ENCODE results near the gene SPTBN1.
"Not testable (repeated sequence)": the region's sequence is repeated elsewhere in the genome, so short reads cannot be mapped to it uniquely, and the experiment has no call there.

Gene SPTBN1

DNA sequence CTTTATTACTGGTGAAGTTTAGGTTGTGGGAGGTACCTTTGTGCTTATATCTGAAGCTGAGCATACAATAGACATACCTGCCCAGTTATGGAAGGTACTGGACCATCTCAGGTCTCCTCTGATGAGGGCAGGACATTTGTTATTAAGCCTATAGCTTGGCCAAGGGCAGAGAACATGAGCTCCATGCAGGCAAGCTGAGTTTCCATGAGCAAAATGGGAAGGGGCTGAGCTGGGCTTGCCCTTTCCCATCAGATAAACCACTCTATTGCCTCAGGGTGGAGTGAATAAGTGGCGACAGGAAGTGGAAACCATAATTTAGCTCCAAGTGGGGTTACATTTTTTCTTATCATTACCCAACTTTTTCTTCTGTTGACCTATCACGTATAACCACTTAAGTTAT, 227.5 kb downstream of the SPTBN1 start:
- Histone ChIP-seq H3K4me3 (ENCODE audit: low read depth, low read length) (no peak overlapping the region), H3K27ac (ENCODE audit: low read depth, low read length) (no peak overlapping the region), H3K36me3 (ENCODE audit: control insufficient read depth, insufficient read depth, low read length) (no peaks in the 10 kb centered on the region), H3K27me3 (ENCODE audit: control insufficient read depth, insufficient read depth, low read length) (no peaks in the 10 kb centered on the region), H3K4me1 (ENCODE audit: control insufficient read depth, insufficient read depth, low read length) (no peaks in the 10 kb centered on the region), H3K9me3 (ENCODE audit: control insufficient read depth, insufficient read depth, low read length) (no peaks in the 10 kb centered on the region), H3K9ac (ENCODE audit: low read depth, low read length) (no peak overlapping the region)

DNA sequence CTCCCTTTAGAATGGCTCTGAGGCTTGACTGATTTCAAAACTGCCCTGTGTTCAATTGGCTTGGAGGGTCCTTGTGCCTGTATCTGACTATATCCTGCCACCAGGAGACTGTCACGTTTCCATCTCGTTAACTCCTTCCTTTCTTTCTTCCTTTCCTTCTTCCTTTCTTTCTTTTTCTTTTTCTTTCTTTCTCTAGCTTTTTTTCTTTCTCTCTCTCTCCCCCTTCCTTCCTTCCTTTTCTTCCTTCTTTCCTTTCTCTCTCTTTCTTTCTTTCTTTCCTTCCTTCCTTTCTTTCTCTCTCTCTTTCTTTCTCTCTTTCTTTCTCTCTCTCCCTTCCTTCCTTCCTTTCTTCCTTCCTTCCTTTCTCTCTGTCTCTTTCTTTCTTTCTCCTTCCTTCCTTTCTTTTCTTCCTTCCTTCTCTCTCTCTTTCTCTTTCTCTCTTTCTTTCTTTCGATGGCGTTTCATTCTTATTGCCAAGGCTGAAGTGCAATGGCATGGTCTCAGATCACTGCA, 229.2 kb downstream of the SPTBN1 start:
- Histone ChIP-seq H3K27me3 (ENCODE audit: control insufficient read depth, insufficient read depth, low read length) (no peaks in the 10 kb centered on the region), H3K9ac (ENCODE audit: low read depth, low read length) (no peak overlapping the region)

DNA sequence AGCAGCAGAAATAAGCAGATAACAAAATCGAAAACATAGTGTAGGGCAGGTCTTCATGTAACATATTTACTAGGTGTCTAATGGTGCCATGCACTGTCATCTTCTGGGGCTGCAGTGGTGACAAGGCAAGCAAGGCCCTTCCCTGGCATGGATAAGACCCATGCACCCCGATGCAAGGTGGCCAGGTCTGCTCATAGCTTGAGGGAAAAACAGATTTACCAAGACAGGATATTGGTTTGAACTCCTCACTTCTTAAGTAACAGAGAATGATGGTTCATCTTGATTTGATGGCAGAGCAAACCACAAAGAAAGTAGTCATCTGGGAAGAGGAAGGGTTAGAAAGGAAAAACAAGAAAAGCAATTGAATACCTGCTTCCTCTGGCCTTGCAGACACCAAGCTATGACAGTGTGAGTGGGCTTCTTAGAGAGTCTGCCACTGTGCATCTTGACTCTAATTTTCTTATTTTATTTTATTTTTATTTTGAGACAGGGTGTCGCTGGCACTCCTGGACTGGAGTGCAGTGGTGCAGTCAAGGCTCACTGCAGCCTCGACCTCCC, 231.5 kb downstream of the SPTBN1 start:
- H3K27me3 ChIP-seq (ENCODE audit: control insufficient read depth, insufficient read depth, low read length): no peaks in the 10 kb centered on the region
- H3K4me3 ChIP-seq (ENCODE audit: low read depth, low read length): no peak overlapping the region
- H3K36me3 ChIP-seq (ENCODE audit: control insufficient read depth, insufficient read depth, low read length): no peaks in the 10 kb centered on the region
- no peaks in the 10 kb centered on the region for H3K4me1 ChIP-seq (ENCODE audit: control insufficient read depth, insufficient read depth, low read length)
- no peaks in the 10 kb centered on the region for H3K9me3 ChIP-seq (ENCODE audit: control insufficient read depth, insufficient read depth, low read length)
- no peak overlapping the region for H3K9ac ChIP-seq (ENCODE audit: low read depth, low read length)
- H3K27ac ChIP-seq (ENCODE audit: low read depth, low read length): no peak overlapping the region

More for the DNA sequence above, 229.2 kb downstream of the SPTBN1 start:
- Histone ChIP-seq H3K4me3 (ENCODE audit: low read depth, low read length) (no peak overlapping the region), H3K36me3 (ENCODE audit: control insufficient read depth, insufficient read depth, low read length) (no peaks in the 10 kb centered on the region), H3K4me1 (ENCODE audit: control insufficient read depth, insufficient read depth, low read length) (no peaks in the 10 kb centered on the region), H3K9me3 (ENCODE audit: control insufficient read depth, insufficient read depth, low read length) (no peaks in the 10 kb centered on the region), H3K27ac (ENCODE audit: low read depth, low read length) (no peak overlapping the region)

DNA sequence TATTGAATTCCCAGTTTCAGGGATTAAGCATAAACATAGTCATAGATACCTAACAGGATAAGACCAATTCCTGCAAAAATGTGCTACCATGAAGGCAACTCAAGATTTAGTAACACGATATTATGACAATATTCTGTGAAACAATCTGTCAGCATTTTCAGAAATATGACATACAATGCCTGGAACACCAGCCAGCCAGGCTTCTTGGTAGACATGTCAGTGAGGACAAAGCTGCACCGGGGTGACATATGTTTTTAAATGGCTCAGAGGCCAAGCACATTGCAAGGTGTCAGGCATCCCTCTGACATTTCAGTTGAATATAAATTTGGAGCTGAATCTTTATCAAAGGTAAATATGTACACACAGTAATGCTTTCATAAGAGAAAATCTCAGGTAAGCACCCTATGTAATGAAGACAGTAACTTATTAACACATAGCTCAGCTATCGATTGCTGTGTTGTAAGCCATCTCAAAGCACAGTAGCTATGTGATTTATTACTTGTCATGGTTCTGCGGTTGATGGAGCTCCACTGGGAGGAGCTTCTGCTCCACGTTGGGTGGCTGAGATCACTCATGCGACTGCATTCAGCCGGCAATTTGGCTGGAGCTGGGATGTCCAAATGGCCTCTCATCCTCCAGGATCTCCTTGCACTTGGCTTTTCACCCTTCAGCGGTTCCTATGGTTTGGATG, 235.5 kb downstream of the SPTBN1 start:
- H3K9ac ChIP-seq (ENCODE audit: low read depth, low read length): no peak overlapping the region
- H3K27ac ChIP-seq (ENCODE audit: low read depth, low read length): no peak overlapping the region
- no peaks in the 10 kb centered on the region for H3K27me3 ChIP-seq (ENCODE audit: control insufficient read depth, insufficient read depth, low read length)
- no peaks in the 10 kb centered on the region for H3K36me3 ChIP-seq (ENCODE audit: control insufficient read depth, insufficient read depth, low read length)
- no peaks in the 10 kb centered on the region for H3K4me1 ChIP-seq (ENCODE audit: control insufficient read depth, insufficient read depth, low read length)
- no peak overlapping the region for H3K4me3 ChIP-seq (ENCODE audit: low read depth, low read length)
- no peaks in the 10 kb centered on the region for H3K9me3 ChIP-seq (ENCODE audit: control insufficient read depth, insufficient read depth, low read length)

DNA sequence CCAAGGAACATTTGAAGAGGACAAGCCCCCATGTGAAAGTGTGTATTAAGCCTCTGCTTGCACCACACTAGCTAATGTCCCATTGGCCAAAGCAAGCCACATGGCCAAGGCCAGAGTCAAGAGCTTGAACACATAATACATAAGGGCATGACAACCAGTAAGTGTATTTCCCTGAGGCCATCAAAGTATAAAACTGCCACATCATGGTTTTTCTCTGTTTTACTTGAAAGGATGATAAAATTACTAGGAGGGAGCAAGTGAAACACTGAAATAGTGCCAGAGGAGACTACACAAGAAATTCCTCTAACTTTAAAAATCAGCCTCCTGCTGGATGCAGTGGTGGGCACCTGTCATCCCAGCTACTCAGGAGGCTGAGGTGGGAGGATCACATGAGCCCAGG, 236.4 kb downstream of the SPTBN1 start:
- Histone ChIP-seq H3K4me3 (ENCODE audit: low read depth, low read length) (no peak overlapping the region), H3K27me3 (ENCODE audit: control insufficient read depth, insufficient read depth, low read length) (no peaks in the 10 kb centered on the region), H3K4me1 (ENCODE audit: control insufficient read depth, insufficient read depth, low read length) (no peaks in the 10 kb centered on the region), H3K9me3 (ENCODE audit: control insufficient read depth, insufficient read depth, low read length) (no peaks in the 10 kb centered on the region), H3K36me3 (ENCODE audit: control insufficient read depth, insufficient read depth, low read length) (no peaks in the 10 kb centered on the region), H3K27ac (ENCODE audit: low read depth, low read length) (no peak overlapping the region), H3K9ac (ENCODE audit: low read depth, low read length) (no peak overlapping the region)

DNA sequence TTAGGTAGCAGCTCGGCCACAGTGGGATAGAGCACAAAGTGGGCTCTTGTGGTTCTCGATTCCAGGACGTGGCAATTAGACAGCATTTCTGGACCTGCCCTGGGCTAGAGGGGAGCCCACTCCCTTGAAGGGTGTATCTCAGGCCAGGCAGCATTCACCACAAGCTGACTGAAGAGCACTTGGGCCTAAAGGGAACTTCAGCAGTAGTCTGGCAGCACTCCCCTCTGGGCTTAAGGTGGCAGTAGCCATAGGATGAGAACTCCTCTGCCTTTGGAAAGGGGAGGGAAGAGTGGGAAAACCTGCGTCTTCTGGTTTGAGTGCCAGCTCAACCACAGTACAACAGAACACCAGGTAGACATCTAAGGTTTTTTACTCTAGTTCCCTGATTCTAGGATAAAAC, 239.3 kb downstream of the SPTBN1 start:
- H3K9ac ChIP-seq (ENCODE audit: low read depth, low read length): no peak overlapping the region
- no peaks in the 10 kb centered on the region for H3K4me1 ChIP-seq (ENCODE audit: control insufficient read depth, insufficient read depth, low read length)
- H3K9me3 ChIP-seq (ENCODE audit: control insufficient read depth, insufficient read depth, low read length): no peaks in the 10 kb centered on the region; the same call in 1 of the 2 replicates
- H3K27me3 ChIP-seq (ENCODE audit: control insufficient read depth, insufficient read depth, low read length): no peaks in the 10 kb centered on the region
- no peak overlapping the region for H3K27ac ChIP-seq (ENCODE audit: low read depth, low read length)
- no peak overlapping the region for H3K4me3 ChIP-seq (ENCODE audit: low read depth, low read length)
- no peaks in the 10 kb centered on the region for H3K36me3 ChIP-seq (ENCODE audit: control insufficient read depth, insufficient read depth, low read length)

DNA sequence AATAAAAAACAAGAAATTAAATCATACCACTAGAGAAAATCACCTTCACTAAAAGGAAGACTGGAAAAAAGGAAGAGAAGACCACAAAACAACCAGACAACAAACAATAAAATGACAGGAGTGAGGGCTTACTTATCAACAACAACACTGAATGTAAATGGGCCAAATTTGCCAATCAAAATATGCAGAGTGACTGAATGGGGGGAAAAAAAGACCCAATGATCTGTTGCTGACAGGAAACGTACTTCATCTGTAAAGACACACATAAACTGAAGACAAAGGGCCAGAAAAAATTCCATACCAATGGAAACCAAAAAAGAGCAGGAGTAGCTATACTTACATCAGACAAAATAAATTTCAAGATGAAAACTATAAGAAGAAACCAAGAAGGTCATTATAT, 241.8 kb downstream of the SPTBN1 start:
- no peaks in the 10 kb centered on the region; the same call in 1 of the 2 replicates for H3K9me3 ChIP-seq (ENCODE audit: control insufficient read depth, insufficient read depth, low read length)
- no peaks in the 10 kb centered on the region for H3K27me3 ChIP-seq (ENCODE audit: control insufficient read depth, insufficient read depth, low read length)
- no peak overlapping the region for H3K27ac ChIP-seq (ENCODE audit: low read depth, low read length)

DNA sequence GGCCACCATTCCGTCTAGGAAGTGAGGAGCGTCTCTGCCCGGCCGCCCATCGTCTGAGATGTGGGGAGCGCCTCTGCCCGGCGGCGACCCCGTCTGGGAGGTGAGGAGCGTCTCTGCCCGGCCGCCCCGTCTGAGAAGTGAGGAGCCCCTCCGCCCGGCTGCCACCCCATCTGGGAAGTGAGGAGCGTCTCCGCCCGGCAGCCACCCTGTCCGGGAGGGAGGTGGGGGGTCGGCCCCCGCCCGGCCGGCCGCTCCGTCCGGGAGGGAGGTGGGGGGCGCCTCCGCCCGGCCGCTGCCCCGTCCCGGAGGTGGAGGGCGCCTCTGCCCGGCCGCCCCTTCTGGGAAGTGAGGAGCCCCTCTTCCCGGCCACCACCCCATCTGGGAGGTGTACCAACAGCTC, 242.8 kb downstream of the SPTBN1 start:
- not testable (repeated sequence) for H3K27ac ChIP-seq (ENCODE audit: low read depth, low read length); H3K9ac ChIP-seq (ENCODE audit: low read depth, low read length); H3K9me3 ChIP-seq (ENCODE audit: control insufficient read depth, insufficient read depth, low read length); H3K36me3 ChIP-seq (ENCODE audit: control insufficient read depth, insufficient read depth, low read length); H3K4me3 ChIP-seq (ENCODE audit: low read depth, low read length); H3K27me3 ChIP-seq (ENCODE audit: control insufficient read depth, insufficient read depth, low read length); H3K4me1 ChIP-seq (ENCODE audit: control insufficient read depth, insufficient read depth, low read length)

More for the DNA sequence above, 241.8 kb downstream of the SPTBN1 start:
- Histone ChIP-seq H3K36me3 (ENCODE audit: control insufficient read depth, insufficient read depth, low read length) (no peaks in the 10 kb centered on the region), H3K4me1 (ENCODE audit: control insufficient read depth, insufficient read depth, low read length) (no peaks in the 10 kb centered on the region), H3K4me3 (ENCODE audit: low read depth, low read length) (no peak overlapping the region), H3K9ac (ENCODE audit: low read depth, low read length) (no peak overlapping the region)

DNA sequence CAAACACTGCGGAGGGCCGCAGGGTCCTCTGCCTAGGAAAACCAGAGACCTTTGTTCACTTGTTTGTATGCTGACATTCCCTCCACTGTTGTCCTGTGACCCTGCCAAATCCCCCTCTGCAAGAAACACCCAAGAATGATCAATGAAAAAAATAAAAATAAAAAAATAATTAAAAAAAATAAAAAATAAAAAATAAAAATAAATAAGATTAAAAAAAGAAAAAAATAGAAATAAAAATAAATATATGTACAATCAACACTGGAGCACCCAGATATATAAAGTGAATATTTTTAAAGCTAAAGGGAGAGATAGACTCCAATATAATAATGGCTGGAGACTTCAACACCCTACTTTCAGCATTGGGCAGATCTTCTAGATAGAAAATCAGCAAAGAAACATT, 243.5 kb downstream of the SPTBN1 start:
- H3K9me3 ChIP-seq (ENCODE audit: control insufficient read depth, insufficient read depth, low read length): no peaks in the 10 kb centered on the region; the same call in 1 of the 2 replicates
- no peak overlapping the region for H3K27ac ChIP-seq (ENCODE audit: low read depth, low read length)
- no peaks in the 10 kb centered on the region for H3K36me3 ChIP-seq (ENCODE audit: control insufficient read depth, insufficient read depth, low read length)
- no peak overlapping the region for H3K9ac ChIP-seq (ENCODE audit: low read depth, low read length)
- no peaks in the 10 kb centered on the region for H3K27me3 ChIP-seq (ENCODE audit: control insufficient read depth, insufficient read depth, low read length)
- no peaks in the 10 kb centered on the region for H3K4me1 ChIP-seq (ENCODE audit: control insufficient read depth, insufficient read depth, low read length)
- H3K4me3 ChIP-seq (ENCODE audit: low read depth, low read length): no peak overlapping the region

DNA sequence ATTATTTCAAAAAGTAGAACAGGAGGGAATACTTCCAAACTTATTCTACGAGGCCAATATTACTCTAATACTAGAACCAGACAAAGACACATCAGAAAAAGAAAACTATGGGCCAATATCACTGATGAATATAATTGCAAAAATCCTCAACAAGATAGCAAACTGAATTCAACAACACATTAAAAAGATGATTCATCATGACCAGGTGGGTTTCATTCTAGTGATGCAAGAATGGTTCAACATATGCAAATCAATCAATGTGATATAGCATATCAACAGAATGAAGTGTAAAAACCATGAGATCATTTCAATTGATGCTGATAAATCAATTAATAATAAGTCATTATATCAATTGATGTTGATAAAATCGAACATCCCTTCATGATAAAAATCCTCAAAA, 244.9 kb downstream of the SPTBN1 start:
- H3K4me3 ChIP-seq (ENCODE audit: low read depth, low read length): no peak overlapping the region

DNA sequence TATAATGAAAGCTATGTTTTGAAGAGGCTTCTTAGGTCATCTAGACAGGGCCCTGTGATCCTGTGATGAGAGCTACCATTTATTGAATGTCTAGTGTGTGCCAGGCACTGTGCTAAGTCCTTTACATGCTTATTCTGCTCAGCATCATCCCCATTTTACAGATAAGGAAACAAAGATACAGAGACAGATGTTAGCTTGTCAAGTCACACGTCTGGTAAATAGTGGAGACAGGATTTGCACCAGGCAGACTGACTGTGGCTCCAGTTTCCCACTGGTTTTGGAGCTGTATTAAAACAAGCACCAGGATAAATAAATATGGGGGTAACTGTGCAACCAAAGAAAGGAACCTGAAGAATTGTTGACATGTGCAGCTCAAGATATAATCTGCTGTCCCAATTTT, 248.1 kb downstream of the SPTBN1 start:
- Histone ChIP-seq H3K9me3 (ENCODE audit: control insufficient read depth, insufficient read depth, low read length) (no peaks in the 10 kb centered on the region), H3K27me3 (ENCODE audit: control insufficient read depth, insufficient read depth, low read length) (no peaks in the 10 kb centered on the region), H3K27ac (ENCODE audit: low read depth, low read length) (no peak overlapping the region), H3K4me1 (ENCODE audit: control insufficient read depth, insufficient read depth, low read length) (no peaks in the 10 kb centered on the region), H3K4me3 (ENCODE audit: low read depth, low read length) (no peak overlapping the region), H3K9ac (ENCODE audit: low read depth, low read length) (no peak overlapping the region), H3K36me3 (ENCODE audit: control insufficient read depth, insufficient read depth, low read length) (no peaks in the 10 kb centered on the region)

More for the DNA sequence above, 244.9 kb downstream of the SPTBN1 start:
- no peak overlapping the region for H3K27ac ChIP-seq (ENCODE audit: low read depth, low read length)
- no peaks in the 10 kb centered on the region for H3K36me3 ChIP-seq (ENCODE audit: control insufficient read depth, insufficient read depth, low read length)
- H3K4me1 ChIP-seq (ENCODE audit: control insufficient read depth, insufficient read depth, low read length): no peaks in the 10 kb centered on the region
- no peaks in the 10 kb centered on the region; the same call in 1 of the 2 replicates for H3K9me3 ChIP-seq (ENCODE audit: control insufficient read depth, insufficient read depth, low read length)
- no peaks in the 10 kb centered on the region for H3K27me3 ChIP-seq (ENCODE audit: control insufficient read depth, insufficient read depth, low read length)
- no peak overlapping the region for H3K9ac ChIP-seq (ENCODE audit: low read depth, low read length)
